22Rv1 (cell line): ENCODE data around the gene LAMA3.

Source experiments
- CTCF ChIP-seq: fragments of 450-650 bp; IDR thresholded peaks from 2 replicates; pipeline ENCODE4 v1.5.1; 2017; ENCODE audit warnings: mild to moderate bottlenecking
- ZFX ChIP-seq: fragments of 450-650 bp; IDR thresholded peaks from 2 replicates; pipeline ENCODE4 v1.6.1; 2017; ENCODE audit warnings: antibody characterized with exemption, borderline replicate concordance

GRCh38 chr18:23809415-23809814 is 120.2 kb downstream of the LAMA3 start:
- no peak for TF ChIP-seq CTCF
- no peak for TF ChIP-seq ZFX
